Keratinocyte (primary cell): ENCODE data around the gene TIAM2. TPM values are rescaled to one million over a fixed set of nuclear protein-coding genes. Genes with fewer than 3 reads are reported as not detected.

Experiments used
- DNase-seq: peaks from one replicate; pipeline ENCODE4 v3.0.0-alpha.2; 2011; ENCODE audit warnings: low read depth, missing footprints, low spot score
- FAIRE-seq: peaks from 2 replicates; lab custom pipeline; 2011; peaks lifted over from hg19 to GRCh38; lab: Jason Lieb, UNC
- H2AFZ ChIP-seq: 2 replicates; pipeline ENCODE4 v1.6.0; 2012; ENCODE audit warnings: low read length, control low read depth, inconsistent platforms; ENCODE audit not compliant: control insufficient read depth
- H3K27ac ChIP-seq: 2 replicates; pipeline ENCODE4 v1.5.1; 2011; ENCODE audit warnings: low read length; ENCODE audit not compliant: control insufficient read depth, insufficient read depth
- H3K27me3 ChIP-seq: 3 replicates; pipeline ENCODE4 v1.6.0; 2011; ENCODE audit warnings: low read length; ENCODE audit not compliant: control insufficient read depth, insufficient read depth; ENCODE audit errors: extremely low read depth
- H3K36me3 ChIP-seq, 2 experiments: 2 replicates in 1 of 2; 3 replicates in 1 of 2; pipeline ENCODE4 v1.5.1; 2011; ENCODE audit warnings: low read length in 2 of 2, mild to moderate bottlenecking in 1 of 2; ENCODE audit not compliant: control insufficient read depth in 2 of 2, insufficient read depth in 2 of 2; ENCODE audit errors: extremely low read depth in 1 of 2
- H3K4me1 ChIP-seq: 3 replicates; pipeline ENCODE4 v1.5.1; 2011; ENCODE audit warnings: low read length; ENCODE audit not compliant: control insufficient read depth, insufficient read depth; ENCODE audit errors: extremely low read depth
- H3K4me2 ChIP-seq: 3 replicates; pipeline ENCODE4 v1.6.0; 2011; ENCODE audit warnings: low read depth, low read length; ENCODE audit not compliant: control insufficient read depth, insufficient read depth; ENCODE audit errors: extremely low read depth
- H3K4me3 ChIP-seq, 3 experiments: fragments of 200-600 bp in 1 of 3; sonication (generic) in 1 of 3; 2 replicates in 2 of 3; 3 replicates in 1 of 3; pipeline ENCODE4 v1.5.1; 2011 to 2016; ENCODE audit warnings: low read length in 3 of 3, mild to moderate bottlenecking in 3 of 3, control low read depth in 2 of 3, inconsistent platforms in 1 of 3, low read depth in 1 of 3, mixed read lengths in 1 of 3, mixed run types in 1 of 3, moderate library complexity in 1 of 3; ENCODE audit not compliant: control insufficient read depth in 2 of 3, insufficient read depth in 2 of 3; ENCODE audit errors: extremely low read depth in 1 of 3
- H3K79me2 ChIP-seq: 2 replicates; pipeline ENCODE4 v1.6.0; 2012; ENCODE audit warnings: low read length; ENCODE audit not compliant: control insufficient read depth, insufficient read depth
- H3K9ac ChIP-seq: 3 replicates; pipeline ENCODE4 v1.6.0; 2011; ENCODE audit warnings: low read length; ENCODE audit not compliant: control insufficient read depth, insufficient read depth; ENCODE audit errors: extremely low read depth
- H3K9me1 ChIP-seq: 3 replicates; pipeline ENCODE4 v1.6.0; 2011; ENCODE audit warnings: low read length; ENCODE audit not compliant: control insufficient read depth, insufficient read depth; ENCODE audit errors: extremely low read depth
- H3K9me3 ChIP-seq: 2 replicates; pipeline ENCODE4 v1.5.1; 2012; ENCODE audit warnings: low read depth, low read length; ENCODE audit not compliant: control insufficient read depth
- H4K20me1 ChIP-seq: 3 replicates; pipeline ENCODE4 v1.6.0; 2011; ENCODE audit warnings: low read length; ENCODE audit not compliant: control insufficient read depth, insufficient read depth; ENCODE audit errors: extremely low read depth
- EZH2 ChIP-seq: IDR thresholded peaks from one replicate; pipeline ENCODE4 v1.6.1; 2012; ENCODE audit warnings: inconsistent platforms, mild to moderate bottlenecking, low read length, moderate library complexity
- dilution Hi-C: fragments of 300-500 bp; cut with MboI; formaldehyde crosslinking; loops from one replicate; pipeline ENCODE4 v1.7.0; 2020; ENCODE audit warnings: low sequenced_read_pairs; ENCODE audit not compliant: extremely low pct_ligation_motif_present
- polyA plus RNA-seq, 5 experiments: library from polyadenylated mRNA; depleted of rRNA in 3 of 5; stranded (reverse) in 3 of 5; stranded (forward) in 1 of 5; unstranded in 1 of 5; fragments of >200 nt; gene quantifications; 1 replicate in 1 of 5; 2 replicates in 3 of 5; 3 replicates in 1 of 5; pipeline versions ENCODE4 v1.2.1 to v1.2.3, GENCODE V29; 2011 to 2012; ENCODE audit warnings: missing spikeins in 2 of 5, low read depth in 1 of 5, low replicate concordance in 1 of 5
- TF ChIP-seq, protein P1 (sequence below), 3 experiments: IDR thresholded peaks in 1 of 3; conservative IDR thresholded peaks in 1 of 3; optimal IDR thresholded peaks in 1 of 3; 2 replicates in 2 of 3; 3 replicates in 1 of 3; pipeline versions ENCODE3 to v1.5.1; 2011; ENCODE audit warnings: low read length in 3 of 3, mild to moderate bottlenecking in 3 of 3, moderate library complexity in 2 of 3, control low read depth in 1 of 3, inconsistent platforms in 1 of 3; ENCODE audit not compliant: insufficient read depth in 2 of 3; ENCODE audit errors: extremely low read depth in 1 of 3

TIAM2 gene
- polyA plus RNA-seq, 1 donor (not counting 4 experiments of a cell fraction or from before 2014, with no cell fraction given), result 4.0 TPM

DNA sequence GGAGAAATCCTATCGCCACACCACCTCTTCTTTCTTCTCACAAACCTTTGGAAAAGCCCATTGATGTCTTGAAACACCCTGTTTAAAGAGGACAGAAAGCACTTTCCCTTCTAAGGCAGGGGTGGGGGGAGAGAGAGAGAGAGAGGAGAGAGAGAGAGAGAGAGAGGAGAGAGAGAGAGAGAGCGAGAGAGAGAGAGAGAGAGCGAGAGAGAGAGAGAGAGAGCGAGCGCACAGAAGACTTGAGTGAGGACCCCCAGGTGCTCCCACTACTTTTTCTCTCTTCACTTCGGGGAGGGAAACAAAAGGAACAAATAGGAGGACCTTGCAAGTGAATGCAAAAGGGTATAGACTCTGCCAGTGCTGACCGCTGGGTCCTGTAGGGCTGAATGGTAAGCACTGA, 52.4 kb downstream of the TIAM2 start:
- Histone ChIP-seq H3K4me2 (no peak overlapping the region), H3K4me1 (no peaks in the 10 kb centered on the region), H3K9me1 (no peaks in the 10 kb centered on the region), H3K27ac (no peak overlapping the region), H3K9me3 (no peaks in the 10 kb centered on the region), H2AFZ (no peak overlapping the region), H3K9ac (no peak overlapping the region), H3K27me3 (no peaks in the 10 kb centered on the region), H3K36me3 (no peaks in the 10 kb centered on the region), H3K79me2 (no peaks in the 10 kb centered on the region), H3K4me3 (no peak overlapping the region), H4K20me1 (no peaks in the 10 kb centered on the region)
- DNase-seq (no peak), FAIRE-seq (no peak)
- dilution Hi-C loops, result no loop called here
- TF ChIP-seq EZH2, result no peak
- TF ChIP-seq, protein P1, sequence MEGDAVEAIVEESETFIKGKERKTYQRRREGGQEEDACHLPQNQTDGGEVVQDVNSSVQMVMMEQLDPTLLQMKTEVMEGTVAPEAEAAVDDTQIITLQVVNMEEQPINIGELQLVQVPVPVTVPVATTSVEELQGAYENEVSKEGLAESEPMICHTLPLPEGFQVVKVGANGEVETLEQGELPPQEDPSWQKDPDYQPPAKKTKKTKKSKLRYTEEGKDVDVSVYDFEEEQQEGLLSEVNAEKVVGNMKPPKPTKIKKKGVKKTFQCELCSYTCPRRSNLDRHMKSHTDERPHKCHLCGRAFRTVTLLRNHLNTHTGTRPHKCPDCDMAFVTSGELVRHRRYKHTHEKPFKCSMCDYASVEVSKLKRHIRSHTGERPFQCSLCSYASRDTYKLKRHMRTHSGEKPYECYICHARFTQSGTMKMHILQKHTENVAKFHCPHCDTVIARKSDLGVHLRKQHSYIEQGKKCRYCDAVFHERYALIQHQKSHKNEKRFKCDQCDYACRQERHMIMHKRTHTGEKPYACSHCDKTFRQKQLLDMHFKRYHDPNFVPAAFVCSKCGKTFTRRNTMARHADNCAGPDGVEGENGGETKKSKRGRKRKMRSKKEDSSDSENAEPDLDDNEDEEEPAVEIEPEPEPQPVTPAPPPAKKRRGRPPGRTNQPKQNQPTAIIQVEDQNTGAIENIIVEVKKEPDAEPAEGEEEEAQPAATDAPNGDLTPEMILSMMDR (optimal IDR thresholded peaks at IDR 0.05 in 1 of 3, IDR thresholded peaks at IDR 0.05 in 1 of 3, conservative IDR thresholded peaks at IDR 0.05 in 1 of 3; ENCODE audit: extremely low read depth in 1 of 3, insufficient read depth in 2 of 3, low read length in 3 of 3), result no peak

DNA sequence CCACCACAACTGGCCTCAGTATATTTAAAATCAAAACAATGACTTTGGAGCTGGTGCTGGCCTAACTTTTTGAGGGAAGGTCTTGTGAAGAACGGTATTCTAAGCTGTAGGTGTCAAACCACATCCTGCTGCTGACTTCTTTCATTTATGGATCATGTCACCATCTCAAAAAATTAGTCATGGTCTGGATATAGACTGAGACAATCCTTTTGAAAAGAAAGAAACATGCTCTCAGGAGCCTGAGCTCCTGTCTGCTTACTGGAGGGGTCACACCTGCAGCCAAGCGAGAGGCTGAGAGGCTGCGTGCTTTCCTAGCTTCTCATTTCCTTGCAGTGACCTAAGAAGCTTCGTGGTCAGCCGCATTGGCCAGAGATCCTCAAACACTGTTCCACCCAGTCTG, 55.2 kb downstream of the TIAM2 start:
- Histone ChIP-seq H3K4me1 (no peaks in the 10 kb centered on the region), H3K9me1 (no peaks in the 10 kb centered on the region), H3K9ac (no peak overlapping the region), H4K20me1 (no peaks in the 10 kb centered on the region), H3K27ac (no peak overlapping the region), H3K4me3 (no peak overlapping the region), H2AFZ (no peak overlapping the region), H3K79me2 (no peaks in the 10 kb centered on the region), H3K9me3 (no peaks in the 10 kb centered on the region), H3K4me2 (no peak overlapping the region), H3K27me3 (no peaks in the 10 kb centered on the region), H3K36me3 (no peaks in the 10 kb centered on the region)
- no peak for DNase-seq
- dilution Hi-C loops, result no loop called here
- FAIRE-seq, result no peak
- TF ChIP-seq EZH2, result no peak
- TF ChIP-seq, protein P1 (optimal IDR thresholded peaks at IDR 0.05 in 1 of 3, IDR thresholded peaks at IDR 0.05 in 1 of 3, conservative IDR thresholded peaks at IDR 0.05 in 1 of 3; ENCODE audit: extremely low read depth in 1 of 3, insufficient read depth in 2 of 3, low read length in 3 of 3), result no peak
